MCF 10A (cell line): ENCODE data around the gene ABCA8. TPM values are rescaled to one million over a fixed set of nuclear protein-coding genes. Genes with fewer than 3 reads are reported as not detected.
"Not testable (repeated sequence)": the region's sequence is repeated elsewhere in the genome, so short reads cannot be mapped to it uniquely, and the experiment has no call there.

Experiments used
- BruUV-seq: library from RNA; stranded (reverse); fragments of 400-500 nt; replicated peaks from 2 replicates; lab custom pipeline; 2021; lab: Mats Ljungman, UMichigan
- CTCF ChIA-PET: fragments of 300-600 bp; sonication (Branson Sonifier 250); formaldehyde crosslinking; extraction: SDS; loops from one replicate; lab custom pipeline; 2021; ENCODE audit warnings: antibody characterized with exemption, inconsistent platforms; lab: Yijun Ruan, JAX
- POLR2A ChIA-PET: fragments of 300-600, 350-650 bp; sonication (Branson Sonifier 250); formaldehyde crosslinking; extraction: SDS; loops from one replicate; lab custom pipeline; 2020; ENCODE audit warnings: antibody characterized with exemption, inconsistent platforms; lab: Yijun Ruan, JAX
- DNase-seq: peaks from one replicate; pipeline ENCODE4 v3.0.0-alpha.2; 2018; ENCODE audit not compliant: unreplicated experiment
- H3K27ac Mint-ChIP-seq: one replicate; pipeline ENCODE4 v1.8.0; 2022; ENCODE audit warnings: mild to moderate bottlenecking, low read depth, mixed read lengths; ENCODE audit not compliant: unreplicated experiment
- H3K27me3 Mint-ChIP-seq: one replicate; pipeline ENCODE4 v1.8.0; 2022; ENCODE audit warnings: mixed read lengths; ENCODE audit not compliant: insufficient read depth, unreplicated experiment
- H3K36me3 Mint-ChIP-seq: one replicate; pipeline ENCODE4 v1.8.0; 2022; ENCODE audit warnings: mild to moderate bottlenecking, moderate library complexity, mixed read lengths; ENCODE audit not compliant: insufficient read depth, unreplicated experiment
- H3K4me1 Mint-ChIP-seq: one replicate; pipeline ENCODE4 v1.8.0; 2022; ENCODE audit warnings: mixed read lengths; ENCODE audit not compliant: insufficient read depth, unreplicated experiment
- H3K4me3 Mint-ChIP-seq: one replicate; pipeline ENCODE4 v1.8.0; 2022; ENCODE audit warnings: mild to moderate bottlenecking, moderate library complexity, mixed read lengths; ENCODE audit not compliant: unreplicated experiment
- H3K9me3 Mint-ChIP-seq: one replicate; pipeline ENCODE4 v1.8.0; 2022; ENCODE audit warnings: mixed read lengths; ENCODE audit not compliant: unreplicated experiment
- CTCF ChIP-seq: fragments of 200-600 bp; IDR thresholded peaks from one replicate; pipeline ENCODE4 v1.8.0; 2022; ENCODE audit warnings: antibody characterized with exemption, mild to moderate bottlenecking; ENCODE audit not compliant: unreplicated experiment
- intact Hi-C: fragments of 100-400 bp; cut with micrococcal nuclease; formaldehyde crosslinking; loops from 2 replicates; pipeline ENCODE4 v1.14.1; 2022
- total RNA-seq: library from RNA; stranded (reverse); gene quantifications from 2 replicates; pipeline ENCODE4 v1.2.3, GENCODE V29; 2022

ABCA8 gene
- total RNA-seq, 1 experiment from 2014 or later, result 1.5 TPM

GRCh38 chr17:68969101-68969500 is 13.9 kb upstream of the ABCA8 start:
- H3K36me3 Mint-ChIP-seq, result no peaks in the 10 kb centered on the region
- ChIA-PET POLR2A (interaction anchor here (0.6 kb wide), 1 partner anchor 495 kb away, joined by 6 read pairs; no protein-coding TSS in a partner anchor), CTCF (interaction anchor here (0.6 to 3.0 kb wide), 6 partner anchors 11 to 205 kb away, joined by 3 to 29 read pairs (median 4); no protein-coding TSS in a partner anchor)
- H3K4me3 Mint-ChIP-seq, result no peak overlapping the region
- no peak overlapping the region for H3K27ac Mint-ChIP-seq
- no peak for TF ChIP-seq CTCF
- H3K9me3 Mint-ChIP-seq, result no peaks in the 10 kb centered on the region
- DNase-seq, result no peak
- no TSS peak for BruUV-seq
- H3K4me1 Mint-ChIP-seq, result no peaks in the 10 kb centered on the region
- H3K27me3 Mint-ChIP-seq, result no peaks in the 10 kb centered on the region
- intact Hi-C loops, result no loop called here

- no peak for TF ChIP-seq CTCF
- POLR2A ChIA-PET, result interaction anchor here (0.6 kb wide), 1 partner anchor 301 kb away, joined by 3 read pairs; no protein-coding TSS in a partner anchor
- Mint-ChIP-seq H3K9me3 (no peaks in the 10 kb centered on the region), H3K4me3 (no peak overlapping the region), H3K36me3 (no peaks in the 10 kb centered on the region), H3K4me1 (no peaks in the 10 kb centered on the region), H3K27ac (no peak overlapping the region), H3K27me3 (no peaks in the 10 kb centered on the region)
- intact Hi-C loops, result no loop called here
- BruUV-seq, result no TSS peak
- DNase-seq, result no peak
- CTCF ChIA-PET, result no interaction called here
Measured at GRCh38 chr17:68963958-68964357, 8.8 kb upstream of the ABCA8 start.

DNA sequence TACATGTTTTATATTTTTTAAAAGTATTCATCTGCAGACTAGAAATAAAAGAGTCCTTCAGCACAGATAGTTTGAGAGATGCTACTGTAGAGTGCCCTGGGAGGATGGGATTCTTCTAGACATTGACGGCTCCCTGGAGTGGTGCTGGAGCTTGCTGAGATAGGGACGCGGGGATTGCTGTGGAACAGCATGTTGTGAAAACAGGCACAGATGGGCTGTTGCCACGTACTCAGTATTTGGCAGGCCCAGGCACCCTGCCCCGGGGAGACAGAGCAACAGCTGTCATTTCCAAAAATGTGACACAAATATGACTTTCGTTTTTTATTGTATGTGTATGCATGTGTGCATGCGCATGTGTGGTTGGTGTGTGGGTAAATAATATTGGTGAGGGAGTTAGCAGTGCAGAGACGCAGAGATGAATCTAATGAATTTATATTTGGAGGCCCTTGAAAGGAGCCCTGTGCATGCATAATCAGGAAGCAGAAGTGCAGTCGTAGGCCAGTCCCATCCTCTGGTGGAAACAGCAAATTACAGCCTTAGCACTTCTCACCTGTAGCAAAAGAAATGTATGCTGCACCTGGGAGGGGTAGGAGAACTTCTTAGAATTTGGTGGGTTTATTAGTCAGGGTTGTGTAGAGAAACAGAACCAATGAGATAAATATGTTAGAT is 6.2 kb upstream of the ABCA8 start:
- no peak for DNase-seq
- no peaks in the 10 kb centered on the region for H3K4me1 Mint-ChIP-seq
- CTCF ChIA-PET, result interaction anchor here (0.6 kb wide), 1 partner anchor 172 kb away, joined by 3 read pairs; no protein-coding TSS in a partner anchor
- no peak overlapping the region for H3K27ac Mint-ChIP-seq
- no peak for TF ChIP-seq CTCF
- POLR2A ChIA-PET, result no interaction called here
- intact Hi-C loops, result no loop called here
- H3K36me3 Mint-ChIP-seq, result no peaks in the 10 kb centered on the region
- H3K9me3 Mint-ChIP-seq, result no peaks in the 10 kb centered on the region
- BruUV-seq, result no TSS peak
- H3K27me3 Mint-ChIP-seq, result no peaks in the 10 kb centered on the region
- no peak overlapping the region for H3K4me3 Mint-ChIP-seq

DNA sequence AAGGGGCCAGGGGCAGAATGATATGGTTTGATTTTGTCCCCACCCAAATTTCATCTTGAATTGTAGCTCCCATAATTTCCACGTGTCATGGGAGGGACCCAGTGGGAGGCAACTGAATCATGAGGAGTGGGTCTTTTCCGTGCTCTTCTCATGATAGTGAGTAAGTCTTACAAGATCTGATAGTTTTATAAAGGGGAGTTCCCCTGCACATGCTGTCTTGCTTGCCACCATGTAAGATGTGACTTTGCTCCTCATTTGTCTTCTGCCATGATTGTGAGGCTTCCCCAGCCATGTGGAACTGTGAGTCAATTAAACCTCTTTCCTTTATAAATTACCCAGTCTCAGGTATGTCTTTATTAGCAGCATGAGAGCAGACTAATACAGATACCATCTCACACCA is 3.9 kb upstream of the ABCA8 start:
- DNase-seq, intact Hi-C loops, BruUV-seq, H3K27ac Mint-ChIP-seq, H3K4me3 Mint-ChIP-seq, H3K27me3 Mint-ChIP-seq, CTCF ChIA-PET, POLR2A ChIA-PET, H3K4me1 Mint-ChIP-seq, H3K9me3 Mint-ChIP-seq, H3K36me3 Mint-ChIP-seq: not testable (repeated sequence)
